Spinal cord (tissue), 10 donors: ENCODE results near the gene AGO3. TPM values are rescaled to one million over a fixed set of nuclear protein-coding genes. Genes with fewer than 3 reads are reported as not detected.

Experiments
- DNase-seq, 6 donors: peaks; one replicate each; pipeline versions ENCODE4 v3.0.0 to v3.0.0-alpha.2; 2013 to 2015; ENCODE audit warnings: low spot score in 6 of 6, low read depth in 4 of 6
- H3K27ac ChIP-seq: one replicate; pipeline ENCODE4 v1.5.1; 2013; ENCODE audit warnings: low read depth, low read length, control low read depth
- H3K27me3 ChIP-seq: one replicate; pipeline ENCODE4 v1.6.1; 2013; ENCODE audit warnings: low read length; ENCODE audit not compliant: control insufficient read depth, insufficient read depth
- H3K36me3 ChIP-seq: one replicate; pipeline ENCODE4 v1.6.1; 2013; ENCODE audit warnings: low read length; ENCODE audit not compliant: control insufficient read depth, insufficient read depth
- H3K4me1 ChIP-seq: one replicate; pipeline ENCODE4 v1.6.1; 2013; ENCODE audit warnings: low read length; ENCODE audit not compliant: control insufficient read depth, insufficient read depth
- H3K4me3 ChIP-seq: one replicate; pipeline ENCODE4 v1.5.1; 2013; ENCODE audit warnings: low read depth, low read length, control low read depth
- H3K9me3 ChIP-seq: one replicate; pipeline ENCODE4 v1.6.1; 2013; ENCODE audit warnings: low read length; ENCODE audit not compliant: control insufficient read depth, insufficient read depth
- WGBS: methylation state at CpG from one replicate; pipeline ENCODE4 v1.1.5; 2013; ENCODE audit warnings: missing lambda C conversion rate; ENCODE audit not compliant: insufficient coverage; 5-methylcytosine and 5-hydroxymethylcytosine counted together
- polyA plus RNA-seq, 2 donors: library from polyadenylated mRNA; unstranded; fragments of 120-200 nt; gene quantifications; one replicate each; pipeline ENCODE4 v1.2.1, GENCODE V29; 2013; ENCODE audit not compliant: insufficient read length in 2 of 2
- total RNA-seq, 2 donors: library from RNA; depleted of rRNA in 1 of 2; stranded (reverse); fragments of 120-200 nt in 1 of 2; fragments of >200 nt in 1 of 2; gene quantifications; one replicate each; pipeline versions ENCODE4 v1.2.3 to v1.2.4, GENCODE V29; 2013 to 2014
- donor health status: healthy.

The AGO3 gene
- total and polyA plus RNA-seq, 4 donors, result 11.5 to 33.7 (median 24.3) TPM

DNA sequence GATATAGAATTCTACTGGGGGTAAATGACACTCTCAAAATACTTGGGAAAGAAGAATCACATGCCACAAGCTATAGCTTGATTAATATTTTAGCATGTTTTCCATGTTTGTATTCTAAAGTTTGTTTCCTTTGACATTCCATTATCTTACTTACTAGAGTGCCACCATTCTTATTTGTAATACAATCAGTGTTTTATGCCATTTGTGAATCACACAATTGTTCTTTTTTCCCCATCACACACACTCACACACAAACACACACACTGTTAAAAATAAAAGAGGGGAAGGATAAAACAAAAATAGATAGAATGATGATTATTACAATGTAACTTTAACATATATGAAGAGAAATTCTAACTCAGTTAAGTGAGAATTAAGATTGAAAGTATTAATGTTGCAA is 137.0 kb downstream of the AGO3 start:
- H3K27me3 ChIP-seq, result no peaks in the 10 kb centered on the region
- no peaks in the 10 kb centered on the region for H3K36me3 ChIP-seq
- no peaks in the 10 kb centered on the region for H3K9me3 ChIP-seq
- no peak for DNase-seq
- peaks cover 4% of the 10 kb centered on the region for H3K4me1 ChIP-seq
- H3K4me3 ChIP-seq, result no peak overlapping the region
- no peak overlapping the region for H3K27ac ChIP-seq

DNA sequence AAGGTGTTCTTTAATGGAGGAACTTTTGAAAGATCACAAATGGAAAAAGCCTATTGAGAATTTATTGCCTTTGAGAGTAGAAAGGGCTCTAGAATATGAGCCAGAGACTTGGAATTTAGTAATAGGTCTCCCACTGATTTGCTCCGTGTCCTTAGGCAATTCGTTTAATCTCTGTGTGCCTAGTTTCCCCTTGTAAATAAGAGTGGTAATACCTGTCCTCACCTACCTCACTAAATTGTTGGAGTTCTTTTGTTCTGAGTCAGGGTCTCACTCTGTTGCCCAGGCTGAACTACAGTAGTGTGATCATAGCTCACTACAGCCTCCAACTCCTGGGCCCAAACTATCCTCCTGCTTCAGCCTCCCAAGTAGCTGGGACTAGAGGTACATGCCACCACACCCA is 138.0 kb downstream of the AGO3 start:
- DNase-seq, result no peak
- no peak overlapping the region for H3K4me3 ChIP-seq
- WGBS, result no CpG with 5 or more reads among the region's 2 CpGs
- peaks cover 4% of the 10 kb centered on the region for H3K4me1 ChIP-seq
- no peaks in the 10 kb centered on the region for H3K27me3 ChIP-seq
- no peaks in the 10 kb centered on the region for H3K36me3 ChIP-seq
- no peak overlapping the region for H3K27ac ChIP-seq
- H3K9me3 ChIP-seq, result no peaks in the 10 kb centered on the region

- H3K27me3 ChIP-seq, result no peaks in the 10 kb centered on the region
- no peaks in the 10 kb centered on the region for H3K9me3 ChIP-seq
- DNase-seq, result peak in 1 of 6 donors; percentile 28
- H3K4me1 ChIP-seq, result peaks cover 4% of the 10 kb centered on the region
- H3K27ac ChIP-seq, result no peak overlapping the region
- no peaks in the 10 kb centered on the region for H3K36me3 ChIP-seq
- WGBS, result no CpG with 5 or more reads among the region's 2 CpGs
- no peak overlapping the region for H3K4me3 ChIP-seq
These were observed 139.4 kb downstream of the AGO3 start for GRCh38 chr1:36070349-36070748.

GRCh38 chr1:36076979-36077573 is 146.2 kb downstream of the AGO3 start:
- no peaks in the 10 kb centered on the region for H3K36me3 ChIP-seq
- no CpG with 5 or more reads among the region's 4 CpGs for WGBS
- no peaks in the 10 kb centered on the region for H3K9me3 ChIP-seq
- no peak overlapping the region for H3K27ac ChIP-seq
- no peaks in the 10 kb centered on the region for H3K27me3 ChIP-seq
- no peaks in the 10 kb centered on the region for H3K4me1 ChIP-seq
- DNase-seq, result no peak
- no peak overlapping the region for H3K4me3 ChIP-seq

GRCh38 chr1:36080236-36080635 is 149.3 kb downstream of the AGO3 start:
- H3K27me3 ChIP-seq, result no peaks in the 10 kb centered on the region
- H3K4me1 ChIP-seq, result peaks cover 20% of the 10 kb centered on the region
- no peak overlapping the region for H3K4me3 ChIP-seq
- no peak overlapping the region for H3K27ac ChIP-seq
- H3K9me3 ChIP-seq, result no peaks in the 10 kb centered on the region
- H3K36me3 ChIP-seq, result no peaks in the 10 kb centered on the region
- DNase-seq, result no peak
- WGBS, result no CpG with 5 or more reads among the region's 3 CpGs

DNA sequence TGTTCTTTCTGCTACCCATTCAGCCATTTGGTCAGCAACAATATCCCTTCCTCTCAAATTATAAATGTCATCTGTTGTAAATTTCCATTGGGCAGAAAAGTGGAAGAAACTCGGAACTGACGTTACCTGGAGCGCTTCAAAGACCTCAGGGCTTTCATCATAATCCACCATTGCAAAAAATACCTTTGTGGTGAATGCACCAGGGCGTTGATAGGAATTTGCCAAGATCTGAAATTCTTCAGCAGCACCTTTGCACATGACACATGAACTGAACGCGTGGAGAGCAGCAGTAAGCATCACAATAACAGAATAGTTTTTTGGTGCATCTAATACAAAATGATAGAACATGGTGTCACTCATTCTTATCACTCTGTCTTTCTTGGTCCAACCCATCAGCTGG is 149.9 kb downstream of the AGO3 start:
- 91% methylated on average over 4 of the region's 6 CpGs for WGBS

DNA sequence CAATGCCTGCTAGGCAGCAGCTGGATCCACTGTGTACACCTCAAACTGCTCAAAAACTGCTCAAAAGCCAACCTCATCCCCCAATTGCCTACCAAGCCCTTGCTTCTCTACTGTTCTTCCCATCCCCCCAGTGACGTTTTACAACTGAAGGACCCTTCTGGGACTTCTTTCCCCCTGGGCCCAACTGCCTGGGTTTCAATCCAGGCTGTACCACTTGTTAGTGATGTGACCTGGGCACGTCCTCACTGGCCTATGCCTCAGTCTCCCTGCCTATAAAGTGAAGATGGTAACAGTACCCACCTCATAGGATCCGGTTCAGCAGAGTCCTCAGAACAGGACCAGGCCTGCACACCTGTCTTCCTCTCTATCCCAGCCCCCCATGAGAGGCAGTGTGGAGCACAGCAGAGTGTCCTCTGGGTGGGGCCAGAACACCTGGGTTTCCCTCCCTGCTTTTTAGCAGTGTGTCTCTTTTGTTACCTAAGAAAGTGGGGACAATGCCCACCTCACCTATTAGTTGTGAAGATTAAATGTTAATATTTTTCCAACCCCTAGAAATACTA is 151.1 kb downstream of the AGO3 start:
- Histone ChIP-seq H3K36me3 (peaks cover 10% of the 10 kb centered on the region), H3K9me3 (no peaks in the 10 kb centered on the region), H3K4me3 (no peak overlapping the region), H3K27ac (no peak overlapping the region), H3K4me1 (peaks cover 32% of the 10 kb centered on the region), H3K27me3 (no peaks in the 10 kb centered on the region)
- WGBS, result 57% methylated on average over 1 of the region's 3 CpGs
- no peak for DNase-seq

More for the DNA sequence above, 149.9 kb downstream of the AGO3 start:
- Histone ChIP-seq H3K27me3 (no peaks in the 10 kb centered on the region), H3K36me3 (no peaks in the 10 kb centered on the region), H3K4me1 (peaks cover 23% of the 10 kb centered on the region), H3K9me3 (no peaks in the 10 kb centered on the region), H3K4me3 (no peak overlapping the region), H3K27ac (no peak overlapping the region)
- no peak for DNase-seq

DNA sequence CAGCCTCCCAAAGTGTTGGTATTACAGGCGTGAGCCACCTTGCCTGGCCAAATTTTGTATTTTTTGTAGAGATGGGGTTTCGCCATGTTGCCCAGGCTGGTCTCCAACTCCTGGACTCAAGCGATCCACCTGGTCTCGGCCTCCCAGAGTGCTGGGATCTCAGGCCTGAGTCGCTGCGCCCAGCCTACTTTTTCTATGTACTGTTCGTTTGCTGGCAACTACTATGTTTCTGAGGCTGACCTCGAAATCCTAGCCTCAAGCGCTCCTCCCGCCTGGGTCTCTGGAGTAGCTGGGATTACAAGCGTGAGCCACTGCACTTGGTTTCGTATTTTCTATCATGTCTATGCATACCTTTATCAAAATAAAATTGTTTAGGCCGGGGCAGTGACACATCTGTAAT is 152.3 kb downstream of the AGO3 start:
- WGBS, result 93% methylated on average over 8 of the region's 13 CpGs
- Histone ChIP-seq H3K4me3 (no peak overlapping the region), H3K9me3 (no peaks in the 10 kb centered on the region), H3K4me1 (peaks cover 44% of the 10 kb centered on the region), H3K36me3 (peaks cover 22% of the 10 kb centered on the region), H3K27ac (no peak overlapping the region), H3K27me3 (no peaks in the 10 kb centered on the region)
- no peak for DNase-seq

DNA sequence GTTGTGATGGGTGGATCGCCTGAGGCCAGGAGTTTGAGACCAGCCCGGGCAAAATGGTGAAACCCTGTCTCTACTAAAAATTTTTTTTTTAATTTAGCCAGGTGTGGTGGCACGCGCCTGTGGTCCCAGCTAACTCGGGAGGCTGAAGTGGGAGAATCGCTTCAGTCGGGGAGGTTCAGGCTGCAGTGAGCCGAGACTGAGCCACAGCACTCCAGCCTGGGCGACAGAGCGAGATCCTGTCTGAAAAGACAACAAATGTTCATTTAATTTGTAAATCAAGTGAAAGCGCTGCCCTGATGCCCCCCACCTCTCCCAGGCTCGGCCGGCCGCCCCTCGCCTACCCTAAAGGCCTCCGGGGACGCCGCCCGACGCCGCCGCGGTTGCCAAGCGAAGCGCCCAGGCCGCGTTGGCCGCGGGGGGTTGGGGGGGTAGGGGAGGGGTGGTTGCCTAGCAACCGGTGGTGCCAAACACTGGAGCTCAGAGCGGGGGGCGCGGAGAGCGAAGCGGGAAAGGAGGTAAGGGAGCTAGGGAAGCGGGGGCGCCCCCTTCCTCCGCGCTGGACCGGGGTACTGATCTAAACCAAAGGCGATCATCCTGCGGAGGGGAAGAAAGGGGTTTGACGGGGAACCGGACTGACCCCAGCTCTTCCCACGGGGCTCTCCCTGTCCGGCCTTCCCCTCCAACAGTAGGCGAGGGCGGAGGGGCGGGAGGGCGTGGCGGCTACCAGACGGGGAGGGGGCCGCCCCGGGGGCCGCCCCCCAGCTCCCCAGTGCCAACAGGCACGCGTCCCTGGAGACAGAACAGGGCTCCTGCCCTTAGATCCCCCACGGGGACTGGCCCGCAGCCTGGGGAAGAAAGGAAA is 153.0 kb downstream of the AGO3 start, which contains the start of gene TEKT2:
Gene TEKT2 (plus strand): TSS at position 460 of the 862 bp plus-strand sequence. CDS start 828 bp downstream, outside the sequence.
- 3% methylated on average over 49 of the region's 59 CpGs for WGBS
- H3K9me3 ChIP-seq, result no peaks in the 10 kb centered on the region
- peaks cover 48% of the 10 kb centered on the region for H3K4me1 ChIP-seq
- H3K27ac ChIP-seq, result peak within 1 kb of the TSS; percentile 33
- peak within 1 kb of the TSS; percentile 54 for H3K4me3 ChIP-seq
- DNase-seq, result peak; percentile 46 to 97 (median 79)
- peaks cover 25% of the 10 kb centered on the region for H3K36me3 ChIP-seq
- H3K27me3 ChIP-seq, result no peaks in the 10 kb centered on the region
